PC-3 (cell line): ENCODE measurements around the gene PRKCQ. TPM values are rescaled to one million over a fixed set of nuclear protein-coding genes. Genes with fewer than 3 reads are reported as not detected.

Source experiments
- ATAC-seq: fragments of 200-7000 bp; cut with Tn5 transposase; 2 replicates; pipeline ENCODE4 v1.9.1; 2020; ENCODE audit warnings: mild to moderate bottlenecking, moderate library complexity
- BruUV-seq: library from RNA; stranded (reverse); fragments of 400-500 nt; replicated peaks from 2 replicates; lab custom pipeline; 2021; lab: Mats Ljungman, UMichigan
- CTCF ChIA-PET: fragments of 300-600 bp; sonication (Branson Sonifier 250); formaldehyde crosslinking; loops from one replicate; lab custom pipeline; 2022; ENCODE audit warnings: antibody characterized with exemption; lab: Charles Lee
- POLR2A ChIA-PET: fragments of 300-600 bp; sonication (Branson Sonifier 250); formaldehyde crosslinking; loops from one replicate; lab custom pipeline; 2022; ENCODE audit warnings: antibody characterized with exemption; ENCODE audit not compliant: unreplicated experiment; lab: Charles Lee
- DNase-seq: peaks from one replicate; pipeline ENCODE4 v3.0.0-alpha.2; 2015
- H2AFZ ChIP-seq: fragments of 300-600 bp; sonication (generic); 2 replicates; pipeline ENCODE4 v1.6.0; 2016; ENCODE audit warnings: antibody characterized with exemption, low read length
- H3F3A ChIP-seq: fragments of 300-600 bp; sonication (generic); one replicate; pipeline ENCODE4 v1.6.0; 2017; ENCODE audit warnings: antibody characterized with exemption, low read length, control low read depth, mild to moderate bottlenecking; ENCODE audit not compliant: unreplicated experiment
- H3K27ac ChIP-seq: fragments of 300-600 bp; sonication (generic); 2 replicates; pipeline ENCODE4 v1.5.1; 2016; ENCODE audit warnings: mild to moderate bottlenecking, low read length
- H3K27me3 ChIP-seq: fragments of 300-600 bp; sonication (generic); 2 replicates; pipeline ENCODE4 v1.6.1; 2016; ENCODE audit warnings: low read length, mixed read lengths
- H3K36me3 ChIP-seq: fragments of 300-600 bp; sonication (generic); 2 replicates; pipeline ENCODE4 v1.6.1; 2016; ENCODE audit warnings: low read depth, mixed run types, low read length, mixed read lengths
- H3K4me1 ChIP-seq: fragments of 300-600 bp; sonication (generic); 2 replicates; pipeline ENCODE4 v1.5.1; 2016; ENCODE audit warnings: low read length; ENCODE audit not compliant: insufficient read depth
- H3K4me2 ChIP-seq: fragments of 300-600 bp; sonication (generic); 2 replicates; pipeline ENCODE4 v1.6.0; 2016; ENCODE audit warnings: low read length
- H3K4me3 ChIP-seq: fragments of 300-600 bp; sonication (generic); 2 replicates; pipeline ENCODE4 v1.5.1; 2016; ENCODE audit warnings: mild to moderate bottlenecking, low read length, mixed read lengths
- H3K79me2 ChIP-seq: fragments of 300-600 bp; sonication (generic); 2 replicates; pipeline ENCODE4 v1.6.1; 2017; ENCODE audit warnings: low read length, mixed read lengths
- H3K9ac ChIP-seq: fragments of 300-600 bp; sonication (generic); 2 replicates; pipeline ENCODE4 v1.6.0; 2016; ENCODE audit warnings: mild to moderate bottlenecking, low read length
- H3K9me2 ChIP-seq: fragments of 300-600 bp; sonication (generic); replicated peaks from 2 replicates; pipeline ENCODE4 v1.6.1; 2016; ENCODE audit warnings: mixed run types, low read length, mixed read lengths
- H3K9me3 ChIP-seq: fragments of 300-600 bp; sonication (generic); 2 replicates; pipeline ENCODE4 v1.6.1; 2016; ENCODE audit warnings: low read length, mixed read lengths
- H4K20me1 ChIP-seq: fragments of 300-600 bp; sonication (generic); 2 replicates; pipeline ENCODE4 v1.6.1; 2016; ENCODE audit warnings: low read length, mixed read lengths
- CTCF ChIP-seq: fragments of 300-600 bp; sonication (generic); conservative IDR thresholded peaks from 2 replicates; pipeline ENCODE4 v1.5.1; 2017; ENCODE audit warnings: antibody characterized with exemption, low read depth, mild to moderate bottlenecking, low read length
- EZH2 ChIP-seq: fragments of 300-600 bp; sonication (generic); IDR thresholded peaks from one replicate; pipeline ENCODE4 v1.6.1; 2017; ENCODE audit warnings: antibody characterized with exemption, mild to moderate bottlenecking, low read length; ENCODE audit not compliant: unreplicated experiment
- EZH2phosphoT487 ChIP-seq: fragments of 300-600 bp; sonication (generic); IDR thresholded peaks from 2 replicates; pipeline ENCODE4 v1.6.1; 2018; ENCODE audit warnings: mild to moderate bottlenecking, antibody characterized with exemption, low read length, borderline replicate concordance
- intact Hi-C: fragments of 100-400 bp; cut with micrococcal nuclease; formaldehyde crosslinking; loops from 2 replicates; pipeline ENCODE4 v1.9.0; 2023
- total RNA-seq: library from RNA; depleted of rRNA; stranded (reverse); fragments of >200 nt; gene quantifications from 2 replicates; pipeline ENCODE4 v1.2.3, GENCODE V29; 2014

PRKCQ gene
- total RNA-seq, 1 experiment from 2014 or later, result not detected

GRCh38 chr10:6486309-6486708 lies 93.8 kb downstream of the PRKCQ start:
- TF ChIP-seq EZH2, result no peak
- TF ChIP-seq EZH2phosphoT487, result no peak
- TF ChIP-seq CTCF, result no peak
- no peak overlapping the region for H2AFZ ChIP-seq
- DNase-seq (no peak), ATAC-seq (no peak)
- H3K9ac ChIP-seq, result no peak overlapping the region
- CTCF ChIA-PET, result no interaction called here
- H3K36me3 ChIP-seq, result no peaks in the 10 kb centered on the region
- H3K79me2 ChIP-seq, result no peaks in the 10 kb centered on the region
- no peak overlapping the region for H3K4me3 ChIP-seq
- no peak overlapping the region for H3K4me2 ChIP-seq
- no TSS peak for BruUV-seq
- H3K9me3 ChIP-seq, result no peaks in the 10 kb centered on the region
- POLR2A ChIA-PET, result no interaction called here
- H3K27me3 ChIP-seq, result peaks cover 73% of the 10 kb centered on the region
- H3K27ac ChIP-seq, result no peak overlapping the region
- H3F3A ChIP-seq, result no peaks in the 10 kb centered on the region
- no peaks in the 10 kb centered on the region for H3K4me1 ChIP-seq
- intact Hi-C loops, result no loop called here
- no peaks in the 10 kb centered on the region for H3K9me2 ChIP-seq
- no peaks in the 10 kb centered on the region for H4K20me1 ChIP-seq

- no peaks in the 10 kb centered on the region for H3K36me3 ChIP-seq
- ATAC-seq, result no peak
- peaks cover 76% of the 10 kb centered on the region for H3K27me3 ChIP-seq
- no peak overlapping the region for H3K4me3 ChIP-seq
- no peaks in the 10 kb centered on the region for H4K20me1 ChIP-seq
- H3K79me2 ChIP-seq, result no peaks in the 10 kb centered on the region
- no peaks in the 10 kb centered on the region for H3K9me2 ChIP-seq
- no peak overlapping the region for H3K9ac ChIP-seq
- POLR2A ChIA-PET, result no interaction called here
- intact Hi-C loops, result no loop called here
- no peak for TF ChIP-seq CTCF
- TF ChIP-seq EZH2phosphoT487, result no peak
- TF ChIP-seq EZH2, result no peak
- no peaks in the 10 kb centered on the region for H3K4me1 ChIP-seq
- CTCF ChIA-PET, result no interaction called here
- H3K27ac ChIP-seq, result no peak overlapping the region
- no peak overlapping the region for H2AFZ ChIP-seq
- DNase-seq, result no peak
- no peak overlapping the region for H3K4me2 ChIP-seq
- H3F3A ChIP-seq, result no peaks in the 10 kb centered on the region
- H3K9me3 ChIP-seq, result no peaks in the 10 kb centered on the region
- no TSS peak for BruUV-seq
Observed at GRCh38 chr10:6482737-6483357, 97.2 kb downstream of the PRKCQ start.

- Histone ChIP-seq H3K79me2 (no peaks in the 10 kb centered on the region), H3F3A (no peaks in the 10 kb centered on the region), H3K4me3 (no peak overlapping the region), H3K36me3 (no peaks in the 10 kb centered on the region), H3K9me2 (no peaks in the 10 kb centered on the region), H3K4me1 (no peaks in the 10 kb centered on the region), H3K9me3 (no peaks in the 10 kb centered on the region), H3K27me3 (peaks cover 68% of the 10 kb centered on the region), H4K20me1 (no peaks in the 10 kb centered on the region), H2AFZ (no peak overlapping the region), H3K4me2 (no peak overlapping the region), H3K9ac (no peak overlapping the region), H3K27ac (no peak overlapping the region)
- TF ChIP-seq EZH2phosphoT487, result no peak
- TF ChIP-seq EZH2, result no peak
- TF ChIP-seq CTCF, result no peak
- ChIA-PET CTCF (no interaction called here), POLR2A (no interaction called here)
- ATAC-seq (no peak), DNase-seq (no peak)
- no TSS peak for BruUV-seq
- intact Hi-C loops, result no loop called here
Observed at GRCh38 chr10:6478722-6479121, 101.4 kb downstream of the PRKCQ start.
